ENCODE results near the gene ANGPTL7. TPM values are rescaled to one million over a fixed set of nuclear protein-coding genes. Genes with fewer than 3 reads are reported as not detected.

Gene ANGPTL7
- polyA plus RNA-seq, 1 experiment = not detected

GRCh38 chr1:11144570-11145256, 44.4 kb upstream of the ANGPTL7 start:
- Histone ChIP-seq H3K36me3 (ENCODE audit: control insufficient read depth, insufficient read depth, low read length) (peaks cover 7% of the 10 kb centered on the region), H3K27me3 (ENCODE audit: control insufficient read depth, insufficient read depth, low read length) (no peaks in the 10 kb centered on the region), H3K4me3 (ENCODE audit: low read depth, low read length) (no peak overlapping the region)
- DNase-seq (ENCODE audit: low read depth) = no peak
- CTCF ChIA-PET = interaction anchor here (0.7 kb wide), 1 partner anchor 23 kb away, joined by 3 read pairs; no protein-coding TSS in a partner anchor
- TF ChIP-seq CTCF (IDR thresholded peaks at IDR 0.05; ENCODE audit: insufficient read depth, low read depth, low read length) = no peak
- POLR2A ChIA-PET = no interaction called here

- no peak for DNase-seq (ENCODE audit: low read depth)
- CTCF ChIA-PET = interaction anchor here (1.1 to 2.8 kb wide), 2 partner anchors 9 to 11 kb away, joined by 3 to 15 read pairs; no protein-coding TSS in a partner anchor
- TF ChIP-seq CTCF (IDR thresholded peaks at IDR 0.05; ENCODE audit: insufficient read depth, low read depth, low read length) = no peak
- Histone ChIP-seq H3K4me3 (ENCODE audit: low read depth, low read length) (no peak overlapping the region), H3K27me3 (ENCODE audit: control insufficient read depth, insufficient read depth, low read length) (no peaks in the 10 kb centered on the region), H3K36me3 (ENCODE audit: control insufficient read depth, insufficient read depth, low read length) (peaks cover 9% of the 10 kb centered on the region)
- POLR2A ChIA-PET = no interaction called here
Measured at GRCh38 chr1:11145741-11146140, 43.4 kb upstream of the ANGPTL7 start.

- Histone ChIP-seq H3K36me3 (ENCODE audit: control insufficient read depth, insufficient read depth, low read length) (peaks cover 9% of the 10 kb centered on the region), H3K4me3 (ENCODE audit: low read depth, low read length) (no peak overlapping the region), H3K27me3 (ENCODE audit: control insufficient read depth, insufficient read depth, low read length) (no peaks in the 10 kb centered on the region)
- ChIA-PET POLR2A (interaction anchor here (0.8 kb wide), 1 partner anchor 11 kb away, joined by 5 read pairs; no protein-coding TSS in a partner anchor), CTCF (interaction anchor here (1.3 to 2.8 kb wide), 3 partner anchors 10 to 109 kb away, joined by 3 to 15 read pairs (median 4); no protein-coding TSS in a partner anchor)
- no peak for TF ChIP-seq CTCF (IDR thresholded peaks at IDR 0.05; ENCODE audit: insufficient read depth, low read depth, low read length)
- peak; percentile 37 for DNase-seq (ENCODE audit: low read depth)
Measured at GRCh38 chr1:11147197-11147770, 41.9 kb upstream of the ANGPTL7 start.

DNA sequence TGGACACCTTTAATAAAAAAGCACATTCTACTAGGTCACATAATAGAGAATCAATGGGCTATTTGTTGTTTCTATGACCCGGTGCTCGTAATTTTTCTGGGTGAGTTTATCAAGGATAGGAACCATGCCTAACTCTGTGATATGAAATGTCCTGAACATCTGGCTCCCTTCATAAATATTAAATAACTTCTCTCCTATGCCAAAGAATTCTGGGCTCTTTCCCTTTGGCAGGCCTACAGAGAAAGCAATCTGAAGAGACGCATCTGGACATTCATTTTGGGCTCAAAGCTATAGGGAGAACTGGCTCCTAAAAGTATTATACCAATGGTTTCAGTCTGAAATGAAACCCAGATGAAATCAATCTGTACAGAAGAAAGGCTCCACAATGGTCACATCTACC, 38.8 kb upstream of the ANGPTL7 start:
- Histone ChIP-seq H3K27me3 (ENCODE audit: control insufficient read depth, insufficient read depth, low read length) (no peaks in the 10 kb centered on the region), H3K36me3 (ENCODE audit: control insufficient read depth, insufficient read depth, low read length) (peaks cover 6% of the 10 kb centered on the region), H3K4me3 (ENCODE audit: low read depth, low read length) (no peak overlapping the region)
- ChIA-PET POLR2A (no interaction called here), CTCF (no interaction called here)
- TF ChIP-seq CTCF (IDR thresholded peaks at IDR 0.05; ENCODE audit: insufficient read depth, low read depth, low read length) = no peak
- DNase-seq (ENCODE audit: low read depth) = no peak

DNA sequence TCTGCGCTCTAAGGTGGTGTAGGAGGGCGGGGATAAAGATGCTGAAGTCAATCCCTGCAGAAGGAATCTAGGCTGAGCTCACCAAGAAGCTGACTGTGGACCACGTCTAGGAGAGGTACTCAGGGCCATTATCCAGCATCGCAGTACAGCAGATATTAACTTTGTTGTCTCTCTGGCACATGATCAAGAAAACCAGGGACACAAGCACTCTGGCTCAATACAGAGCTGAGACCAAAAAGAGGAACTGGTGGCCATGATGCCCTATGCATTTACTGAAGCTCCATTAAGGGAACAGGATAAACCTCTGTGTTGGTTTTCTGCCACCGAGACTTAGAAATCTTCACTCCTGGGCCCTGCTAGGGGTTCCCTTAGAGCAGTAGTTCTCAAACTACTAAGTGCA, 38.0 kb upstream of the ANGPTL7 start:
- no peak for TF ChIP-seq CTCF (IDR thresholded peaks at IDR 0.05; ENCODE audit: insufficient read depth, low read depth, low read length)
- ChIA-PET POLR2A (no interaction called here), CTCF (interaction anchor here (0.6 kb wide), 1 partner anchor 172 kb away, joined by 3 read pairs; no protein-coding TSS in a partner anchor)
- H3K27me3 ChIP-seq (ENCODE audit: control insufficient read depth, insufficient read depth, low read length) = no peaks in the 10 kb centered on the region
- H3K4me3 ChIP-seq (ENCODE audit: low read depth, low read length) = no peak overlapping the region
- peaks cover 5% of the 10 kb centered on the region for H3K36me3 ChIP-seq (ENCODE audit: control insufficient read depth, insufficient read depth, low read length)
- no peak for DNase-seq (ENCODE audit: low read depth)

All from BJ (cell line).